T-cell (primary cell): Measurements from ENCODE around the gene ATP6V1G2. TPM values are rescaled to one million over a fixed set of nuclear protein-coding genes. Genes with fewer than 3 reads are reported as not detected.

Source experiments
- ATAC-seq, 4 experiments: fragments of 200-7000 bp in 3 of 4; fragments of 150-1000 bp in 1 of 4; cut with Tn5 transposase; replicated peaks in 1 of 4; 1 replicate in 3 of 4; 2 replicates in 1 of 4; pipeline ENCODE4 v1.10.0; 2021; ENCODE audit warnings: moderate library complexity in 3 of 4, mild to moderate bottlenecking in 2 of 4, moderate number of reproducible peaks in 1 of 4
- CTCF ChIA-PET, 2 donors: fragments of 300-600 bp; sonication (Branson Sonifier 250); formaldehyde crosslinking; loops; one replicate each; lab custom pipeline; 2022; ENCODE audit warnings: antibody characterized with exemption in 2 of 2; lab: Charles Lee
- POLR2A ChIA-PET, 2 donors: fragments of 300-600 bp; sonication (Branson Sonifier 250); formaldehyde crosslinking; loops; one replicate each; lab custom pipeline; 2022; ENCODE audit warnings: antibody characterized with exemption in 2 of 2; lab: Charles Lee
- DNase-seq, 35 experiments: peaks; one replicate each; pipeline versions ENCODE4 v3.0.0 to v3.0.0-alpha.2; 2013 to 2023
- H3K27ac ChIP-seq: one replicate; pipeline ENCODE4 v1.5.1; 2013; ENCODE audit warnings: low read length
- H3K27me3 ChIP-seq, 2 experiments: replicated peaks in 1 of 2; 1 replicate in 1 of 2; 2 replicates in 1 of 2; pipeline versions ENCODE4 v1.6.1 to v1.7.0; 2013; ENCODE audit warnings: low read length in 1 of 2, mixed read lengths in 1 of 2; ENCODE audit not compliant: control insufficient read depth in 2 of 2, insufficient read depth in 2 of 2; ENCODE audit errors: extremely low read depth in 1 of 2
- H3K36me3 ChIP-seq, 2 donors: 1 replicate in 1 of 2; 2 replicates in 1 of 2; pipeline versions ENCODE4 v1.6.1 to v1.7.0; 2013; ENCODE audit warnings: low read length in 1 of 2; ENCODE audit not compliant: control insufficient read depth in 2 of 2, insufficient read depth in 1 of 2; ENCODE audit errors: extremely low read depth in 1 of 2
- H3K4me1 ChIP-seq, 2 experiments: 1 replicate in 1 of 2; 2 replicates in 1 of 2; pipeline versions ENCODE4 v1.6.1 to v1.7.0; 2013; ENCODE audit warnings: low read length in 2 of 2, mixed read lengths in 1 of 2; ENCODE audit not compliant: insufficient read depth in 2 of 2, control insufficient read depth in 1 of 2; ENCODE audit errors: extremely low read depth in 1 of 2
- H3K4me3 ChIP-seq, 2 donors: 1 replicate in 1 of 2; 2 replicates in 1 of 2; pipeline versions ENCODE4 v1.5.1 to v1.7.0; 2013; ENCODE audit warnings: mild to moderate bottlenecking in 2 of 2, low read length in 1 of 2, moderate library complexity in 1 of 2; ENCODE audit not compliant: control insufficient read depth in 1 of 2; ENCODE audit errors: extremely low read depth in 1 of 2
- H3K9me3 ChIP-seq: 2 replicates; pipeline ENCODE4 v1.7.0; 2013
- H3K27ac Mint-ChIP-seq, 2 donors: one replicate each; pipeline ENCODE4 v1.8.0; 2020 to 2021; ENCODE audit warnings: mild to moderate bottlenecking in 2 of 2, mixed read lengths in 2 of 2
- H3K27me3 Mint-ChIP-seq, 2 donors: one replicate each; pipeline ENCODE4 v1.8.0; 2021 to 2022; ENCODE audit warnings: mixed read lengths in 2 of 2
- H3K36me3 Mint-ChIP-seq: one replicate; pipeline ENCODE4 v1.8.0; 2021; ENCODE audit warnings: mixed read lengths
- H3K4me1 Mint-ChIP-seq, 3 donors: one replicate each; pipeline ENCODE4 v1.8.0; 2020 to 2022; ENCODE audit warnings: mixed read lengths in 3 of 3, mild to moderate bottlenecking in 1 of 3
- H3K4me3 Mint-ChIP-seq, 3 donors: one replicate each; pipeline ENCODE4 v1.8.0; 2020 to 2022; ENCODE audit warnings: mild to moderate bottlenecking in 3 of 3, mixed read lengths in 3 of 3, moderate library complexity in 3 of 3
- H3K9me3 Mint-ChIP-seq, 3 donors: one replicate each; pipeline ENCODE4 v1.8.0; 2020 to 2022; ENCODE audit warnings: mixed read lengths in 3 of 3
- WGBS: methylation state at CpG from one replicate; pipeline ENCODE4 v1.1.5; 2013; ENCODE audit warnings: missing lambda C conversion rate; ENCODE audit not compliant: insufficient coverage; 5-methylcytosine and 5-hydroxymethylcytosine counted together
- total RNA-seq, 35 experiments: library from RNA in 6 of 35; stranded (reverse) in 6 of 35; fragments of 120-200 nt in 1 of 35; gene quantifications; one replicate each; pipeline versions ENCODE4 v1.2.1 to v1.2.4 and lab custom pipeline; 2013 to 2026

Gene ATP6V1G2
- total RNA-seq, 5 donors from 2014 or later (not counting 1 experiment from before 2014, with no cell fraction given) = 3.1 to 5.7 (median 4.1) TPM

GRCh38 chr6:31541059-31541657 is 5.2 kb downstream of the ATP6V1G2 start:
- Mint-ChIP-seq H3K36me3 (peaks cover 37% of the 10 kb centered on the region), H3K27me3 (no peaks in the 10 kb centered on the region), H3K27ac (peak overlapping the region; percentile 99), H3K4me1 (peaks cover 52 to 62% (median 56%) of the 10 kb centered on the region in 3 donors), H3K9me3 (no peaks in the 10 kb centered on the region), H3K4me3 (peak overlapping the region; percentile 96 to 99 (median 97))
- Histone ChIP-seq H3K27ac (peak overlapping the region; percentile 99), H3K4me1 (peaks cover 25 to 42% of the 10 kb centered on the region in 2 experiments), H3K4me3 (peak overlapping the region; percentile 87 to 99), H3K27me3 (no peaks in the 10 kb centered on the region), H3K36me3 (peaks cover 11 to 42% of the 10 kb centered on the region in 2 donors), H3K9me3 (no peaks in the 10 kb centered on the region)
- peak; percentile 53 to 90 (median 81) for DNase-seq
- peak; percentile 29 to 44 (median 38) for ATAC-seq
- WGBS = 0% methylated on average over 5 of the region's 21 CpGs
- CTCF ChIA-PET = interaction anchor here (0.6 to 6.2 kb wide), 15 partner anchors 10 to 824 kb away, joined by 3 to 40 read pairs (median 4); partner anchors contain the start of genes BAG6 (in 1 of the 2), LTA (in 1 of the 2), MDC1 (in 1 of the 2) and MICB (in 1 of the 2)
- POLR2A ChIA-PET = interaction anchor here (0.6 to 1.2 kb wide), 16 partner anchors 9 to 357 kb away, joined by 3 to 5 read pairs (median 3); partner anchors contain the start of genes BAG6 (in 1 of the 2) and MICB (in 1 of the 2)

GRCh38 chr6:31540640-31541039 is 5.8 kb downstream of the ATP6V1G2 start:
- Mint-ChIP-seq H3K27ac (peak overlapping the region; percentile 99), H3K4me3 (peak overlapping the region; percentile 96 to 99 (median 97)), H3K36me3 (peaks cover 42% of the 10 kb centered on the region), H3K27me3 (no peaks in the 10 kb centered on the region), H3K4me1 (peaks cover 57 to 62% (median 60%) of the 10 kb centered on the region in 3 donors), H3K9me3 (no peaks in the 10 kb centered on the region)
- Histone ChIP-seq H3K27me3 (no peaks in the 10 kb centered on the region), H3K27ac (peak overlapping the region; percentile 99), H3K4me1 (peaks cover 25 to 40% of the 10 kb centered on the region in 2 experiments), H3K9me3 (no peaks in the 10 kb centered on the region), H3K4me3 (peak overlapping the region; percentile 87 to 99), H3K36me3 (peaks cover 11 to 47% of the 10 kb centered on the region in 2 donors)
- POLR2A ChIA-PET = interaction anchor here in 1 of 2 donors (0.8 to 1.0 kb wide), 2 partner anchors 78 to 141 kb away, joined by 3 read pairs; no protein-coding TSS in a partner anchor
- 20% methylated on average over 1 of the region's 4 CpGs for WGBS
- CTCF ChIA-PET = interaction anchor here (0.8 to 6.2 kb wide), 7 partner anchors 43 to 824 kb away, joined by 3 to 40 read pairs (median 5); partner anchors contain the start of genes BAG6 (in 1 of the 2) and MDC1 (in 1 of the 2)
- ATAC-seq (no peak), DNase-seq (no peak)

GRCh38 chr6:31538805-31539400 is 7.5 kb downstream of the ATP6V1G2 start:
- POLR2A ChIA-PET = interaction anchor here (0.5 to 1.1 kb wide), 2 partner anchors 11 to 42 kb away, joined by 3 to 5 read pairs; no protein-coding TSS in a partner anchor
- Mint-ChIP-seq H3K27ac (peak overlapping the region; percentile 99), H3K9me3 (no peaks in the 10 kb centered on the region), H3K4me1 (peaks cover 61 to 64% (median 62%) of the 10 kb centered on the region in 3 donors), H3K4me3 (peak overlapping the region; percentile 96 to 99 (median 97)), H3K27me3 (no peaks in the 10 kb centered on the region), H3K36me3 (peaks cover 56% of the 10 kb centered on the region)
- WGBS = 0% methylated on average over 1 of the region's 6 CpGs
- Histone ChIP-seq H3K27ac (peak overlapping the region; percentile 99), H3K4me3 (no peak overlapping the region), H3K4me1 (peaks cover 25 to 44% of the 10 kb centered on the region in 2 experiments), H3K36me3 (peaks cover 11 to 65% of the 10 kb centered on the region in 2 donors), H3K27me3 (no peaks in the 10 kb centered on the region), H3K9me3 (no peaks in the 10 kb centered on the region)
- DNase-seq (peak in 2 of 35 experiments; percentile 17 to 23), ATAC-seq (no peak)
- CTCF ChIA-PET = interaction anchor here in 1 of 2 donors (0.6 to 6.2 kb wide), 2 partner anchors 48 to 59 kb away, joined by 3 to 40 read pairs; no protein-coding TSS in a partner anchor

- WGBS = no CpG with 5 or more reads among the region's 2 CpGs
- no peak overlapping the region for H3K27ac Mint-ChIP-seq
- DNase-seq (no peak), ATAC-seq (no peak)
- ChIA-PET POLR2A (interaction anchor here in 1 of 2 donors (0.6 kb wide), 2 partner anchors 104 to 622 kb away, joined by 3 to 5 read pairs; no protein-coding TSS in a partner anchor), CTCF (no interaction called here)
- Histone ChIP-seq H3K9me3 (no peaks in the 10 kb centered on the region), H3K36me3 (peaks cover 16 to 96% of the 10 kb centered on the region in 2 donors), H3K4me1 (peaks cover 21 to 30% of the 10 kb centered on the region in 2 experiments), H3K27ac (no peak overlapping the region), H3K4me3 (no peak overlapping the region), H3K27me3 (no peaks in the 10 kb centered on the region)
- H3K36me3 Mint-ChIP-seq = peaks cover 75% of the 10 kb centered on the region
- H3K9me3 Mint-ChIP-seq = no peaks in the 10 kb centered on the region
- H3K4me1 Mint-ChIP-seq = peaks cover 48 to 53% (median 52%) of the 10 kb centered on the region in 3 donors
- no peaks in the 10 kb centered on the region for H3K27me3 Mint-ChIP-seq
- no peak overlapping the region for H3K4me3 Mint-ChIP-seq
Measured at GRCh38 chr6:31535538-31536324, 10.7 kb downstream of the ATP6V1G2 start.

GRCh38 chr6:31534521-31535040 is 11.8 kb downstream of the ATP6V1G2 start:
- Histone ChIP-seq H3K27me3 (no peaks in the 10 kb centered on the region), H3K4me1 (peaks cover 9 to 18% of the 10 kb centered on the region in 2 experiments), H3K9me3 (no peaks in the 10 kb centered on the region), H3K36me3 (peaks cover 18 to 96% of the 10 kb centered on the region in 2 donors), H3K4me3 (no peak overlapping the region), H3K27ac (no peak overlapping the region)
- Mint-ChIP-seq H3K4me1 (peaks cover 36 to 46% (median 41%) of the 10 kb centered on the region in 3 donors), H3K36me3 (peaks cover 76% of the 10 kb centered on the region), H3K27ac (no peak overlapping the region), H3K4me3 (no peak overlapping the region), H3K27me3 (no peaks in the 10 kb centered on the region), H3K9me3 (no peaks in the 10 kb centered on the region)
- DNase-seq (no peak), ATAC-seq (no peak)
- ChIA-PET POLR2A (no interaction called here), CTCF (no interaction called here)
- WGBS = 92% methylated on average over 21 of the region's 24 CpGs
